ENCODE results near the gene TRPT1.

Gene TRPT1

DNA sequence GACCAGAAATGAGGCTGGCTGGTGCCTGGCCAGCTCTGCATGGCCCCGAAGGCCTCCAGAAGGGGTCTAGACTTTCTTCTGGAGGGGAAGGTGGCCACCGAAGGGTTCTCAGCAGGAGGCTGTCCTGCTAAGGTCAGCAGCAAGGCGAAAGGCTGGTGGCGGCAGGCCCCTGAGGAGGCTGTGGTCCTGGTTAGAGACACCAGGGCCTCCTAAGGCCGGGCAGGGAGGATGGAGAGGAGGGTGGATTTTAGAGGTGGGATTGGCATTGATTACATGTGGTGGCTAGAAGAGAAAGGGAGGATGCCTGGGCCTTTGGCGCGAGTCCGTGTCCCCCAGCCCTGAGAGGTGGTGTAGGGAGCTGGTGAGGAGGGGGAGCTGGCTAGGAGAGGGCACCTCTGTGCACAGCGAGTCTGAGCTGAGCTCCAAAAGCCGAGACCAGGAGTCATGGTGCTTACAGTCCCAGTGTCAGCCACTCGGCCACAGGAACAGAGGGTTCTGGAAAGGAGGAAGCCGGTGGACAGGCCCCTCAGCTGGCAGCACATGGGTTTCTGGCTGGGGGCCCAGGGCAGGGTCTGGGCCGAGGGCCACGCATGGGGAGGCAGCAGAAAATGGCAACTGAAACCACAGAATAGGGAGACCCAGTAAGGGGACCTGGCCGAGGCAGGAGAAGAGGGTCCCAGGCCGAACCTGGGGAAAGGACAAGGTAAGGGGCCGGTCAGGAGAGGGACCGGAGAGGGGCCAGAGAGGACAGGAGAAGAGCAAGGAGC is 17.0 kb downstream of the TRPT1 start:
- TF ChIP-seq, protein P1, sequence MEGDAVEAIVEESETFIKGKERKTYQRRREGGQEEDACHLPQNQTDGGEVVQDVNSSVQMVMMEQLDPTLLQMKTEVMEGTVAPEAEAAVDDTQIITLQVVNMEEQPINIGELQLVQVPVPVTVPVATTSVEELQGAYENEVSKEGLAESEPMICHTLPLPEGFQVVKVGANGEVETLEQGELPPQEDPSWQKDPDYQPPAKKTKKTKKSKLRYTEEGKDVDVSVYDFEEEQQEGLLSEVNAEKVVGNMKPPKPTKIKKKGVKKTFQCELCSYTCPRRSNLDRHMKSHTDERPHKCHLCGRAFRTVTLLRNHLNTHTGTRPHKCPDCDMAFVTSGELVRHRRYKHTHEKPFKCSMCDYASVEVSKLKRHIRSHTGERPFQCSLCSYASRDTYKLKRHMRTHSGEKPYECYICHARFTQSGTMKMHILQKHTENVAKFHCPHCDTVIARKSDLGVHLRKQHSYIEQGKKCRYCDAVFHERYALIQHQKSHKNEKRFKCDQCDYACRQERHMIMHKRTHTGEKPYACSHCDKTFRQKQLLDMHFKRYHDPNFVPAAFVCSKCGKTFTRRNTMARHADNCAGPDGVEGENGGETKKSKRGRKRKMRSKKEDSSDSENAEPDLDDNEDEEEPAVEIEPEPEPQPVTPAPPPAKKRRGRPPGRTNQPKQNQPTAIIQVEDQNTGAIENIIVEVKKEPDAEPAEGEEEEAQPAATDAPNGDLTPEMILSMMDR (IDR thresholded peaks at IDR 0.05; ENCODE audit: extremely low read depth, missing control alignments), result no peak
- DNase-seq (ENCODE audit: low spot score), result no peak

DNA sequence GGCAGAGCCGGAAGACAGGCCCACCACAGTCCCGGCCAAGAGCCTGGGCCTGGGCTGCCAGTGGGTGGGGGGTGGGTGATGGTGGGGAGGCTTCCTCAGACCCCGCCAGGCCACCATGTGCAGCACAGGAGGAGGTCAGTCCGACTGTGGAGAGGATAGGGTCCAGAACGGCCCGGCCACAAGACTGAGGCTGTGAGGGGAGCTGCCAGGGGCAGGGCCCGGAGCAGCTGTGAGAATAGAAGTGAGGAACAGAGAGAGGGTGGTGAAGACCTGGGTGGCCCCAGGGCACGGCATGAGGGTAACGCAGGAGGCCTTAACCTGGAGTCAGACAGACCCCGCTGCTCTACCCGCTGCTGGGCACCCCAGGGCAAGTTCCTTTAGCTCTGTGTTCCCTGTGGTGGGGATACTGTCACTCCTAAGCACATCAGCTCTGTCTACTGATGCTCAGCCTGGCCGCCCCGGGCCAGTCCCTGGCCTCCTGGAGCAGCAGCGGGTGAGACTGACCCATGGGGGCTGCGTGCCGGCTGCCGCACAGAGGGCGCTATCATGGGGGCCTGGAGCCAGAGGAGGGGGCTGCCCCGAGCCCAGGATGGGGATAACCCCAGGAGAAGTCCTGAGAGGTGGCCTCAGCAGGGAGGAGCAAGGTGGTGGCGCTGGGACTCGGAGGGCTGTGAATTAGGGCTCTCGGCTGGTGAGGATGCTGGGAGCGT is 17.7 kb downstream of the TRPT1 start:
- DNase-seq (ENCODE audit: low spot score), result no peak
- TF ChIP-seq, protein P1 (IDR thresholded peaks at IDR 0.05; ENCODE audit: extremely low read depth, missing control alignments), result no peak

DNA sequence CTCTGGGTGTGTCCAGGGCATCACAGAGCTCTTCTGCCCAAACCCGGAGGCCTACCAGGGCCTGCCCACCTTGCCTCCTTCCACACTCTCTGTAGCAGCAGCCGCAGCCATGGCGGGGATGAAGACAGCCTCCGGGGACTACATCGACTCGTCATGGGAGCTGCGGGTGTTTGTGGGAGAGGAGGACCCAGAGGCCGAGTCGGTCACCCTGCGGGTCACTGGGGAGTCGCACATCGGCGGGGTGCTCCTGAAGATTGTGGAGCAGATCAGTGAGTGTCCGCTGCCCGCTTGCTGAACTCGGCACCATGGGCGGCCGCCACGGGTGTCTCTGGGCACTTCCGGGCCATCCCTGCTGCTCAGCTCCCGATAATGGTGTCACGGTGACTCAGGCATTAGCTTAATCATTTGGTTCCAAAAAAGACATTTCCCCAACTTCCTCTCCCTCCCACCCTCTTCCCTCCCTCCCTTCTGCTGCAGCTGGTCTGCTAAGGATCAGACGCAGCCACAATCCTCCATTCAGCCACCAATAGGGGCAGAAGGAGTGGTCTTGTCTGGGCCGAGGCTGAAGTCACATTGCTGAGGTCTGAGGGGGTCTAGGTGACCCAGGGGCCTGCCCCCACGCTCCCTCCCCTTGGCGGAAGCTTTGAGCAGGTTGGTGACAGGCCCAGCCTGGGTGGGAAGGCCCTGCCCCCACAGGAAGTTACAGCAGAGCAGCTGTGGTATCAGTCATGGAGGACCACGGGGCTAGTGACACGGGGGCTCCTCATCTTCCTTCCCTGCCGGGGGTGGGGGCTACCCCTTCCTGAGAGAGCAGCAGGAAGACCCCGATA is 18.5 kb downstream of the TRPT1 start:
- TF ChIP-seq, protein P1 (IDR thresholded peaks at IDR 0.05; ENCODE audit: extremely low read depth, missing control alignments), result no peak
- peak; percentile 93 for DNase-seq (ENCODE audit: low spot score)

DNA sequence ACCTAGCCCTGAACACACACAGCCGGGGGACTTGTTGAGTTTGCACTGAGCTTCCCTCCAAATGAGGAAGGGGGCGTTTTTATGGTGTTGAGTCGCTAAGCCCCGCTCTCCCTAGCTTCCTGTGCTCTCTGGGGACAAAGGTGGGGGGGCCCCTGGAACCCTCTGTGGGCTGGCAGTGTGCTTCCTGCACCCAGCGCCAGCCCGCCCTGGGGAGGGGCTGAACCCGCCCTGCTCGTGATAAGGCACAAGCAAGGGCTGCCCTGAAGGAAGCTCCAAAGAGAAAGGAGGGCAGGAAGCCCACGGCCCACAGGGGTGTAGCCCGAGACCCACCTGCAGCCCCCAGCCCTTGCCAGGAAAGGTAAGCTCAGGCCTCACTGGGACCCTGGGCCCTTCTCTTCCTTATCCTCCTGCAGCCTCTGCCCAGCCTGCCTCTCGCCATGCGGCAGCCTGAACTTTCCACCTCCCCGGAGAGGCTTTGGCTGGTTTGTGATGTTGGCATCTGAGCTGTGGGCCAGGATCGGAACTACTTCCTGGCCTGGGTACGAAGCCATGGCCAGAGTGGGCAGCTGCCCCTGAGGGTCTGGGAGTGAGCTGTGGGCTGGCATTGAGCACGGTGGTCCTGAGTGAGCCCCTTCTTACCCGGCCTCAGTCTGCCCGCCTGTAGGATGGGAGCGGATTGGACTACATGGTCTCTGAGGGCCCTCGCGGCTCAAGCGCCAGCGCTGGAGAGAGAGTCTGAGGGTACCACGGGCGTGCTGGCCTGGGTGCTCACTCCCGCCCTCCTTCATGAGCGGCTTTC is 19.3 kb downstream of the TRPT1 start, which contains the start of gene FERMT3:
FERMT3 (plus strand) TSS at position 265 of the 799 bp plus-strand sequence. CDS start 644 bp downstream, outside the sequence.
- TF ChIP-seq, protein P1 (IDR thresholded peaks at IDR 0.05; ENCODE audit: extremely low read depth, missing control alignments), result no peak
- DNase-seq (ENCODE audit: low spot score), result peak; percentile 70

DNA sequence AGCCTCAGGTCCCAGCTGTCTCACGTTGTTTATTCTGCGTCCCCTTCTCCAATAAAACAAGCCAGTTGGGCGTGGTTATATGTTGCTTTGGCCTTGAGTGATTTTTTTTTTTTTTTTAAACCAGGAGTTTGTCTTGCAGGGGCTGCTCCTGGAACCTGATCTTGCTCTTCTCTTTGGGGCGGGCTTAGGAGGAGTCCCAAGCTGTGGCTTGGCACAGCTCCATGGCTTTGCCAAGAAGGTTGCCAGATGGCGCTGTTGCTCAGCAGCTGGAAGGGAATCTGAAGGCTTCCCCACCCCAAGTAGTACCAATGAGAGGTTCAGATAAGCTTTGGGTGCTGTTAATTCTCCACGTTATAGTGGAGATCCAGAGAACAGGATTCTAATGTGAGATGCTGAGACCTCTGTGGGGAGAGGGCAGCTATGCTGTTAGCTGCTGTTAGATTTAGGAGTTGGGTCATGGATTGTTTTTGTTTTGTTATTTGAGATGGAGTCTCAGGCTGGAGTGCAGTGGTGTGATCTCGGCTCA is 21.5 kb downstream of the TRPT1 start:
- TF ChIP-seq, protein P1 (IDR thresholded peaks at IDR 0.05; ENCODE audit: extremely low read depth, missing control alignments), result peak; percentile 76
- peak; percentile 79 for DNase-seq (ENCODE audit: low spot score)

DNA sequence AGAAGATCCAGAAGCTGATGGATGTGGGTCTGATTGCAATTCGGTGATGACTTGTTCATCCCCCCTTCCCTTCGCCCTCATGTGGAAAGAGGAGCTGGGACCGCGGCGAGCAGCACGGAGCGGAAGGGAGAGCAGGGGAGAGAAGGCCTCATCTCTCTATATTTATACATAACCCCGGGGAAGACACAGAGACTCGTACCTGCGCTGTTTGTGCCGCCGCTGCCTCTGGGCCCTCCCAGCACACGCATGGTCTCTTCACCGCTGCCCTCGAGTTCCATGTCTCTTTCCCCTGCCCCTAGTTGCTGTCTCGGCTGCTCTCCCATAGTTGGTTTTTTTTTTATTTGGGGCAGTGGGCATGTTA is 21.9 kb downstream of the TRPT1 start:
- DNase-seq (ENCODE audit: low spot score), result no peak
- TF ChIP-seq, protein P1 (IDR thresholded peaks at IDR 0.05; ENCODE audit: extremely low read depth, missing control alignments), result no peak
